Gastroesophageal sphincter (tissue), 3 donors: ENCODE data around the gene SPATA31E1.

Source experiments
- EP300 ChIP-seq: sonication (generic); formaldehyde crosslinking; IDR thresholded peaks from one replicate; pipeline ENCODE4 v1.6.1; 2017; ENCODE audit warnings: antibody characterized with exemption, mild to moderate bottlenecking
- POLR2A ChIP-seq, 2 donors: fragments of 450-650 bp; IDR thresholded peaks; one replicate each; pipeline ENCODE4 v1.6.1; 2017; ENCODE audit warnings: antibody characterized with exemption in 2 of 2, mild to moderate bottlenecking in 2 of 2, moderate library complexity in 1 of 2
- TF ChIP-seq, protein P1 (sequence below), 4 experiments: fragments of 200-600 bp in 2 of 4; fragments of 450-650 bp in 2 of 4; sonication (generic) in 1 of 4; IDR thresholded peaks; one replicate each; pipeline ENCODE4 v1.5.1; 2017 to 2019; ENCODE audit warnings: antibody characterized with exemption in 4 of 4, mild to moderate bottlenecking in 2 of 4, moderate library complexity in 2 of 4

DNA sequence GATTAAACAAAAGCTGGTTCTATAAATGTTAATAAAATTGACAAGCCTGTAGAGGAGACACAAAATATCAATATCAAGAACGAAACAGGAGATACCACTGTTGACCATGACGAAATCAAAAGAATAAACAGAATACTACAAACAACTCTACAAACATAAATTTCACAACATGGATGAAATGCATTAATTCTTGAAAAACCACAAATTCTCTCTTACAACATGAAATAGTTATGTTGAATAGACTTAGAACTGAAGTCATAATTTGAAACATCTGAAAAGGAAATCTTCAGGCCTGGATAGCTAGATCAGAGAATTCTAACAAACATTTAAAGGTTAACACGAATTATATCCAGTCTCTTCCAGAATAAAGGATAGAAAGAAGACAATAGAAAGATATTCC lies 28.1 kb downstream of the SPATA31E1 start:
- TF ChIP-seq, protein P1, sequence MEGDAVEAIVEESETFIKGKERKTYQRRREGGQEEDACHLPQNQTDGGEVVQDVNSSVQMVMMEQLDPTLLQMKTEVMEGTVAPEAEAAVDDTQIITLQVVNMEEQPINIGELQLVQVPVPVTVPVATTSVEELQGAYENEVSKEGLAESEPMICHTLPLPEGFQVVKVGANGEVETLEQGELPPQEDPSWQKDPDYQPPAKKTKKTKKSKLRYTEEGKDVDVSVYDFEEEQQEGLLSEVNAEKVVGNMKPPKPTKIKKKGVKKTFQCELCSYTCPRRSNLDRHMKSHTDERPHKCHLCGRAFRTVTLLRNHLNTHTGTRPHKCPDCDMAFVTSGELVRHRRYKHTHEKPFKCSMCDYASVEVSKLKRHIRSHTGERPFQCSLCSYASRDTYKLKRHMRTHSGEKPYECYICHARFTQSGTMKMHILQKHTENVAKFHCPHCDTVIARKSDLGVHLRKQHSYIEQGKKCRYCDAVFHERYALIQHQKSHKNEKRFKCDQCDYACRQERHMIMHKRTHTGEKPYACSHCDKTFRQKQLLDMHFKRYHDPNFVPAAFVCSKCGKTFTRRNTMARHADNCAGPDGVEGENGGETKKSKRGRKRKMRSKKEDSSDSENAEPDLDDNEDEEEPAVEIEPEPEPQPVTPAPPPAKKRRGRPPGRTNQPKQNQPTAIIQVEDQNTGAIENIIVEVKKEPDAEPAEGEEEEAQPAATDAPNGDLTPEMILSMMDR (IDR thresholded peaks at IDR 0.05): no peak
- no peak for TF ChIP-seq POLR2A (IDR thresholded peaks at IDR 0.05)
- no peak for TF ChIP-seq EP300
